ENCODE data around the gene HCN2.
"Not testable (repeated sequence)": the region's sequence is repeated elsewhere in the genome, so short reads cannot be mapped to it uniquely, and the experiment has no call there.

The HCN2 gene

DNA sequence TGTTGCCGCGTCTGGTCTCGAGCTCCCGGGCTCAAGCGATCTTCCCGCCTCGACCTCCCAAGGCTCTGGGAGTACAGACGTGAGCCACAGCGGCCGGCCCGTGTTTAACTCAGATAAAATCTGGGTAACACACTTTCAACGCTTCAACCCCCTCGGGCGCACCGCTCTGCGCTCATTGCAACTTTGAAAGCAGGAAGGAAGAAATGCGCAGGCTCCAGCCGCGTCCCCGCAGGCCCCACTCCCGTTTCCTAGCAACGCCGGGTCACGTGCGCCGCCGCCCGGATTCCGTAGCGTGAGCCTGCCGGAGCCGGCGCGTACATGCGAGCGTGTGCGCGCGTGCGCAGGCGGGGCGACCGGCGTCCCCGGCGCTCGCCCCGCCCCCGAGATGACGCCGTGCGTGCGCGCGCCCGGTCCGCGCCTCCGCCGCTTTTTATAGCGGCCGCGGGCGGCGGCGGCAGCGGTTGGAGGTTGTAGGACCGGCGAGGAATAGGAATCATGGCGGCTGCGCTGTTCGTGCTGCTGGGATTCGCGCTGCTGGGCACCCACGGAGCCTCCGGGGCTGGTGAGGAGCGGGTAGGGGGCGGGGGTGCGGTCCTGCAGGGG lies 17.4 kb upstream of the HCN2 start, which contains the start of gene BSG:
Gene BSG, plus strand, starts transcription at position 457 of the 603 bp plus-strand sequence. Its CDS starts 39 bp downstream, at position 496.
- peak; percentile 98 for DNase-seq

GRCh38 chr19:572743-573518 lies 16.8 kb upstream of the HCN2 start:
- DNase-seq = no peak

GRCh38 chr19:573519-573825 lies 16.2 kb upstream of the HCN2 start:
- no peak for DNase-seq

GRCh38 chr19:574658-575526 lies 14.8 kb upstream of the HCN2 start:
- no peak for DNase-seq

DNA sequence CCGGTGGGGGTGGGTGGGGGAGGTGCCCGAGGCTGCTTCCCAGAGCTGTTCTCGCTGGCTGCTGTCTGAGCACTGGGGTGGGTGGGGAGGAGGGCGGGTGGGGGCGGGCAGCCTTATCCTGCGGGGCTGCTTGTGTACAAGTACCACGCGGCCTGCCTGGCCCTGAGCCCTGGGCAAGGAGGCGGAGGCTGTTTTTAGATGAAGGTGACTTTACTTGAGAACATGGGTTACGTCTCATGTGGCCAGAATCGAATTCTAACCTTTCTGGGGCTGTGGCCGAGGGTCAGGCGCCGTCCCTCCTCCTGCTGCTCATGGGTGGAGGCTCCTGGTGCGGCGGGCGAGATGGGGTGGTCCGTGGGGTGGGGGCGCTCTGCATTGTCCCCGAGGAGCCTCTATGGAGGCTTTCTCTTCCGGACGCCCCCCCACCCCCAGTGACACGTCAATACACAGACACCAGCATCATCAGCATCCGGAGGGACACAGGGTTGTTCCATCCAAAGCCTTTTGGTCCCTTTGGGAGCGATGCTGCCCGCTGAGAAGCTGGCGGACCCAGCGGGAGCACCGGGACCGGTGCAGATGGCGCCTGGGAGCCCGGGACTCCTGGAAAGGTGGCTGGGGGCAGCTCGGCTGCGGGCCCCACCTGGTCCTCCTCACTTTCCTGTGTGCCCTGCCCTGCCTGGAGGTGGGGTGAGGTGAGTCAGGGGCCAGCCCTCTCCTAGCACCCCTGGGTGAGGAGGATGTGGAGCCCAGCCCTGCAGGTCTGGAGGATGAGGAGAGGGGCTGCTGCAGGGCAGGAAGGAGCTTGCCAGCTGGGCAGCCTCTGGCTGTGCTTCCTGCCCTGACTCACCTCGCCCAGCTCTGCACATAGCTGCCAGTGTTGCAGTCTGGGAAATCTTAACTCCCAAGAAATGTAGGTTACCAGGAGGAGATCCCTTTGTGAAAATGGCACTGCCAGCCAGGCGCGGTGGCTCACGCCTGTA lies 13.9 kb upstream of the HCN2 start:
- DNase-seq = no peak

DNA sequence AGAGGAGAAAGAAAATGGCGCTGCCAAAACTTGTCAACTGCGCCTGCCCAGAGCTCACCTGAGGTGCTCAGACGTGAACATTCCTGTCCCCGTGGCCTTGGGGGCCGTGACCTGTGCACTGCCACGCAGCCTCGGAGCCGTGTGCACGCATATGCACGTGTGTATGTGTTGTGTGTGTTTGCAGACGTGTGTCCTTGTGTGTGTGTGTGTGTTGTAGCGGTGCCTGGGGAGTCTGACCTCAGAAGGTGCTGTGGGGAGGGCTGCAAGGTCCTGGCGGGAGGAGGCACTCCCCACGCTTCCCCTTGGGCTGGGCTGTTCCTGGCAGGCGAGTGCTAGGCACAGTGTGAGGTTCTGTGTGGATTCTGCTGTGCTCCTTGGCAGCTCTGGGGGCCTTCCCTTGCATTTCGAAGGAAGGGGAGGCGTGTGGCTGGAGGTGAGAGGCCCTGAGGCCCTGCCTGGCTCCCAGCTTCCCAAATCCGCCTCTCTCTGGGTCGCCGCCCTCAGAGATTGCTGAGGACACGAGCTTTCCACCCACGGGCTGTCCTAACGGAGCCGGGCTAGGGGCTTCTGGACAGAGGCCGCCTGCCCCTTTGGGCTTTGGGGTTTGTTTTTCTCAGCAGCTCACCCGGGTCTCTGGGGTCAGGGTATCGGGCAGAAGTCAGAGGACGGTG lies 12.8 kb upstream of the HCN2 start:
- DNase-seq = no peak

GRCh38 chr19:577439-578392 lies 12.0 kb upstream of the HCN2 start:
- no peak for DNase-seq

- no peak for DNase-seq
Observed at GRCh38 chr19:579111-579841, 10.4 kb upstream of the HCN2 start.

- no peak for DNase-seq
Observed at GRCh38 chr19:579842-580155, 9.9 kb upstream of the HCN2 start.

GRCh38 chr19:580274-580835 lies 9.3 kb upstream of the HCN2 start:
- no peak for DNase-seq

GRCh38 chr19:581399-582111 lies 8.1 kb upstream of the HCN2 start:
- no peak for DNase-seq

DNA sequence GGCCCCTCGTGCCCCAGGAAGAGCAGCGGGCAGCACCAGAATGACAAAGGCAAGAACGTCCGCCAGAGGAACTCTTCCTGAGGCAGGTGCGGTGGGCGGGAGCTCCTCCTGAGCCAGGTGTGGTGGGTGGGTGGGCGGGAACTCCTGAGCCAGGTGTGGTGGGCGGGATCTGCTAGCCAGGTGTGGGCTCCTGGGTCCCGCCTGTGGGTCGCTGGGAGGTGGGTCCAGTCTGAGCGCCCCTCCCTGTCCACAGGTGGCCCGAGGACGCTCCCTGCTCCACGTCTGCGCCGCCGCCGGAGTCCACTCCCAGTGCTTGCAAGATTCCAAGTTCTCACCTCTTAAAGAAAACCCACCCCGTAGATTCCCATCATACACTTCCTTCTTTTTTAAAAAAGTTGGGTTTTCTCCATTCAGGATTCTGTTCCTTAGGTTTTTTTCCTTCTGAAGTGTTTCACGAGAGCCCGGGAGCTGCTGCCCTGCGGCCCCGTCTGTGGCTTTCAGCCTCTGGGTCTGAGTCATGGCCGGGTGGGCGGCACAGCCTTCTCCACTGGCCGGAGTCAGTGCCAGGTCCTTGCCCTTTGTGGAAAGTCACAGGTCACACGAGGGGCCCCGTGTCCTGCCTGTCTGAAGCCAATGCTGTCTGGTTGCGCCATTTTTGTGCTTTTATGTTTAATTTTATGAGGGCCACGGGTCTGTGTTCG lies 7.0 kb upstream of the HCN2 start:
- no peak for DNase-seq

DNA sequence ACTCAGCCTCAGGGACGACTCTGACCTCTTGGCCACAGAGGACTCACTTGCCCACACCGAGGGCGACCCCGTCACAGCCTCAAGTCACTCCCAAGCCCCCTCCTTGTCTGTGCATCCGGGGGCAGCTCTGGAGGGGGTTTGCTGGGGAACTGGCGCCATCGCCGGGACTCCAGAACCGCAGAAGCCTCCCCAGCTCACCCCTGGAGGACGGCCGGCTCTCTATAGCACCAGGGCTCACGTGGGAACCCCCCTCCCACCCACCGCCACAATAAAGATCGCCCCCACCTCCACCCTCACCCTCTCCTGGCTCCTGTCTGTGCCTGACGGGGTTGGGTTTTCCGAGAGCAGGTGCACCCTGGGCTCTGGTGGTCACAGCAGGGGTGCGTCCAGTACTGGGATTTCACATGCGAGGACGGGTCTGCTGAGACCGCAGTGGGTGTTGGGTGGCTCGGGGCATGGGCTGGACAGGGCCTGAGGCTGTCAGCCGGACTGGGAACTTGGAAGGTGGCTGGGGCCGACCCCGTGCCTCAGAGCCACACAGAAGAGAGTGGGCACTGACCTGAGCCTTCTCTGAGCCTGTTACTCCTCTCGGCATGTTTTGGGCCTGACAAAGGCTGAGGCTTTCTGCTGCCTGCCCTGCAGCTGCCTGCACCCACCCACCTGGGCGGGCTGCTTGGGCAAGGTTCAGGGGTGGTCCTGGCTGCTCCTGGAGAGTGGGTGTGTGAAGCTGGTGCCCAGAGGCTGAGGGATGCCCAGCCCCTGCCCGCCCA lies 6.3 kb upstream of the HCN2 start:
- no peak for DNase-seq

- no peak for DNase-seq
Observed at GRCh38 chr19:583968-584239, 5.8 kb upstream of the HCN2 start.

DNA sequence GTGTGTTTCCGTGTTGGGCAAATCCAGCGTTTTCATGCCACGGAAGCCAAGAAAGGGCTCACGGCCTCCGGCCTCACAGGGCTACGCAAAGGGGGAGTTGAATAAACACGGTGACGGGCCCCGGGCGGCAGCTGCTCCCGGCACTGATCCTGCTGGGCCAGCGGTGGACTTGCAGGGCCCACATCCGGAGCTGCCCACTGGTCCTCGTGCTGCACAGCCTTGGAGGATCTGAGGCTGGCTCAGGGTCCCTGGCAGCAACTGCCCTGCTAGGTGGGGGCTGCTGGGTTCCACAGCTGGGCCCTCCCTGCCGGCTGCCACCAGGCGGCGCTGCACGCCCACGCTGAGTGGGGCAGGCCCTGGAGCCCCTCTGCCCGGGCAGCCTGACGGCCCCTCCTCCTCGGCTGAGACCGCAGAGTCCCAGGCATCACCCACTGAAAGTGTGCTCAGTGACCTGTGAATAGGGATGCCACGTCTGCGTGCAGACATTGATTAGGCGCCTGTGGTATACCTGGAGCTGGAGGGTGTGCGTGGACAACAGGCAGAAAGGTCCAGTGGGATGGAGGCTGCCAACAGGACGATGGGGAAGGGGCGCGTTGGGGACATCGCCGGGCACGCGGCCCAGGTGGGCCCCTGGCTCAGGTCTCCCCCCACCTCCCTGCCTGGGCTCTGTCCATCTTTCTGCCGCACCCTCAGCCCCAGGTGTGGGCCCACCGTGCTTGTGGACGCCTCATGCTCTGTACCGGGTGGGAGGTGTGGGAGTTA lies 5.3 kb upstream of the HCN2 start:
- peak; percentile 62 for DNase-seq

DNA sequence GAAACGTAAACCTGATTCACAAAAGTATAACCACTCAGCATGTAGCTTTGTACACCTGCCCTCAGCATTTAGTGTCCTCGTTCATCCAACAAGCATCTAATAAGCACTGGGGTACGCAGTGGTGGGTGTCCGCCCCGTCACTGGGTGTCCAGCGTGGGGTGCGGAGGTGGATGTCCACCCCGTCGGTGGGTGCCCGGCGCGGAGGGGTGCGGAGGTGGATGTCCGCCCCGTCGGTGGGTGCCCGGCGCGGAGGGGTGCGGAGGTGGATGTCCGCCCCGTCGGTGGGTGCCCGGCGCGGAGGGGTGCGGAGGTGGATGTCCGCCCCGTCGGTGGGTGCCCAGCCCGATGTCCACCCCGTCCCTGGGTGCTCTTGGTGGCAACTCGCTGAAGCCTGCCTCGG lies 4.5 kb upstream of the HCN2 start:
- DNase-seq = not testable (repeated sequence)

DNA sequence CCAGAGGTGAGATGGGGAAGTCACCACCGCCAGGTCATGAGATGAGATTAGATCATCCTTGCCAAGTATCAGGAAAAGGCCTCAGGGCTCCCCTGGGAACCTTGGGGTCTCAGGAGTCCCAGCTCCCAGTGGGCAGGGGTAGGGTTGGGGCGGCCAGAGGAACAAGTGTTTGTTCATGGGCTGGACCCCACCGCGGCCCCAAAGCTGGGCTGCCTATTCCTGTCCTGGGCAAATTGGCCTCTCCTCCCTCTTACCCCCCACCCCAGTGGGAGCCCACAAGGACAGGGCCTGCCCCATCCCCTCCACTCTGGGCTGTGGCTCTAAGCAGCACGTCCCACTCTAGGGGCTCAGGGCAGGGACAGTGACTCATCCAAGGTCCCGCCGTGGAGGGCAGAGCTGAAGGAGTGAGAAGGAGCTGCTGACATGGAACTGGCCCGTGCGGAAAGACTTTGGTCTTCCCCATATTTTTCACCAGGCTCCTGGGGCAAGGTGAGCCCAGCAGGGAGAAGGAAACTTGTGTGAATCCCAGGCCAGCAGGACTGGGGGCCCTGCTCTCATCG lies 4.0 kb upstream of the HCN2 start:
- no peak for DNase-seq

Measured in stimulated activated CD4-positive, alpha-beta T cell treated with anti-CD3 and anti-CD28 coated beads, Interleukin-1b, Interleukin-23, amount 100 ng/mL, for 48 hours (primary cell).